Gastroesophageal sphincter (tissue), 3 donors: ENCODE measurements around the gene SLFN14.

Experiments
- CTCF ChIP-seq, 4 experiments: fragments of 200-600 bp in 2 of 4; fragments of 450-650 bp in 2 of 4; sonication (generic) in 1 of 4; IDR thresholded peaks; one replicate each; pipeline ENCODE4 v1.5.1; 2017 to 2019; ENCODE audit warnings: antibody characterized with exemption in 4 of 4, mild to moderate bottlenecking in 2 of 4, moderate library complexity in 2 of 4
- POLR2A ChIP-seq, 2 donors: fragments of 450-650 bp; IDR thresholded peaks; one replicate each; pipeline ENCODE4 v1.6.1; 2017; ENCODE audit warnings: antibody characterized with exemption in 2 of 2, mild to moderate bottlenecking in 2 of 2, moderate library complexity in 1 of 2
- POLR2AphosphoS5 ChIP-seq: sonication (generic); formaldehyde crosslinking; IDR thresholded peaks from one replicate; pipeline ENCODE4 v1.6.1; 2017; ENCODE audit warnings: antibody characterized with exemption

- TF ChIP-seq CTCF (IDR thresholded peaks at IDR 0.05) (no peak), POLR2AphosphoS5 (no peak), POLR2A (IDR thresholded peaks at IDR 0.05) (no peak)
Observed at GRCh38 chr17:35534576-35535093, 26.0 kb downstream of the SLFN14 start.
